GM12878 (cell line): ENCODE results near the gene PIF1. TPM values are rescaled to one million over a fixed set of nuclear protein-coding genes. Genes with fewer than 3 reads are reported as not detected.

Source experiments
- ATAC-seq: fragments of 200-7000 bp; cut with Tn5 transposase; 3 replicates; pipeline ENCODE4 v1.9.1; 2020; ENCODE audit warnings: mild to moderate bottlenecking, moderate library complexity
- BruUV-seq: library from RNA; stranded (reverse); fragments of 400-500 nt; replicated peaks from 2 replicates; lab custom pipeline; 2021; lab: Mats Ljungman, UMichigan
- CTCF ChIA-PET: fragments of 300-600 bp; sonication (Branson Sonifier 250); formaldehyde crosslinking; extraction: SDS; loops from one replicate; lab custom pipeline; 2021; ENCODE audit warnings: inconsistent platforms; lab: Yijun Ruan, JAX
- POLR2A ChIA-PET: fragments of 350-600 bp; formaldehyde crosslinking; extraction: SDS; loops from one replicate; lab custom pipeline; 2021; ENCODE audit warnings: inconsistent platforms; lab: Charles Lee
- RAD21 ChIA-PET: fragments of 300-600 bp; sonication (Branson Sonifier 250); formaldehyde crosslinking; loops from one replicate; lab custom pipeline; 2023; ENCODE audit warnings: antibody characterized with exemption; ENCODE audit not compliant: unreplicated experiment; lab: Charles Lee
- SMC1A ChIA-PET: fragments of 300-600 bp; sonication (Branson Sonifier 250); formaldehyde crosslinking; loops from one replicate; lab custom pipeline; 2023; ENCODE audit not compliant: unreplicated experiment, uncharacterized antibody; lab: Charles Lee
- DNase-seq: peaks from one replicate; pipeline ENCODE4 v3.0.0-alpha.2; 2011; ENCODE audit warnings: low read depth, low spot score
- FAIRE-seq: peaks from 3 replicates; lab custom pipeline; 2011; peaks lifted over from hg19 to GRCh38; lab: Jason Lieb, UNC
- H2AFZ ChIP-seq: 2 replicates; pipeline ENCODE4 v1.6.0; 2011; ENCODE audit warnings: low read depth, low read length, control low read depth; ENCODE audit not compliant: control insufficient read depth
- H3K27ac ChIP-seq: 2 replicates; pipeline ENCODE4 v1.5.1; 2011; ENCODE audit warnings: control low read depth; ENCODE audit not compliant: control insufficient read depth, insufficient read depth
- H3K27me3 ChIP-seq, 2 experiments: replicated peaks in 1 of 2; 2 replicates each; pipeline versions ENCODE4 v1.6.0 to v1.6.1; 2011; ENCODE audit warnings: low read length in 1 of 2; ENCODE audit not compliant: control insufficient read depth in 2 of 2, insufficient read depth in 2 of 2
- H3K36me3 ChIP-seq, 2 experiments: 2 replicates each; pipeline ENCODE4 v1.5.1; 2011; ENCODE audit warnings: low read length in 1 of 2; ENCODE audit not compliant: control insufficient read depth in 2 of 2, insufficient read depth in 2 of 2
- H3K4me1 ChIP-seq: 2 replicates; pipeline ENCODE4 v1.6.1; 2011; ENCODE audit warnings: mild to moderate bottlenecking, low read length, moderate library complexity, mixed read lengths; ENCODE audit not compliant: control insufficient read depth, insufficient read depth
- H3K4me2 ChIP-seq: 2 replicates; pipeline ENCODE4 v1.6.0; 2011; ENCODE audit warnings: control low read depth; ENCODE audit not compliant: control insufficient read depth, insufficient read depth
- H3K4me3 ChIP-seq: fragments of 200-600 bp; sonication (generic); 2 replicates; pipeline ENCODE4 v1.5.1; 2016
- H3K79me2 ChIP-seq: 2 replicates; pipeline ENCODE4 v1.6.0; 2011; ENCODE audit warnings: low read length; ENCODE audit not compliant: control insufficient read depth, insufficient read depth
- H3K9ac ChIP-seq: 2 replicates; pipeline ENCODE4 v1.8.0; 2011; ENCODE audit warnings: low read length, control low read depth, mixed read lengths; ENCODE audit not compliant: control insufficient read depth, insufficient read depth
- H3K9me3 ChIP-seq: replicated peaks from 3 replicates; pipeline ENCODE4 v1.5.1; 2011; ENCODE audit warnings: mild to moderate bottlenecking, low read length; ENCODE audit not compliant: control insufficient read depth, insufficient read depth
- H4K20me1 ChIP-seq: 2 replicates; pipeline ENCODE4 v1.6.0; 2011; ENCODE audit not compliant: control insufficient read depth, insufficient read depth
- CBX3 ChIP-seq: fragments of 200-600 bp; sonication (generic); IDR thresholded peaks from 2 replicates; pipeline ENCODE4 v1.6.1; 2016; ENCODE audit warnings: low read depth, borderline replicate concordance
- CBX5 ChIP-seq: sonication (generic); IDR thresholded peaks from 2 replicates; pipeline ENCODE4 v1.6.1; 2016; ENCODE audit warnings: low read depth, moderate library complexity, mild to moderate bottlenecking, inconsistent platforms
- NBN ChIP-seq: fragments of 450-650 bp; IDR thresholded peaks from 2 replicates; pipeline ENCODE4 v1.6.1; 2016
- NRF1 ChIP-seq: conservative IDR thresholded peaks from 2 replicates; pipeline ENCODE4 v1.6.1; 2011; ENCODE audit warnings: mild to moderate bottlenecking, low read depth, low read length, improper control_type of control experiment
- RAD21 ChIP-seq: IDR thresholded peaks from 2 replicates; pipeline ENCODE4 v1.6.1; 2011; ENCODE audit warnings: mild to moderate bottlenecking, low read depth, low read length, moderate library complexity; ENCODE audit not compliant: insufficient read depth
- SREBF1 ChIP-seq: IDR thresholded peaks from 2 replicates; pipeline ENCODE4 v1.6.1; 2012; ENCODE audit warnings: mild to moderate bottlenecking, low read length
- SUZ12 ChIP-seq: fragments of 200-600 bp; sonication (generic); IDR thresholded peaks from one replicate; pipeline ENCODE4 v1.6.1; 2018; ENCODE audit warnings: antibody characterized with exemption, mild to moderate bottlenecking; ENCODE audit not compliant: unreplicated experiment
- TAF1 ChIP-seq: IDR thresholded peaks from 2 replicates; pipeline ENCODE4 v1.6.1; 2011; ENCODE audit warnings: mild to moderate bottlenecking, low read depth, low read length, borderline replicate concordance
- WGBS: methylation state at CpG from one replicate; pipeline ENCODE4 v1.1.6; 2016; ENCODE audit warnings: low lambda C conversion rate; ENCODE audit not compliant: insufficient replicate concordance, insufficient coverage; ENCODE audit errors: missing lambda C conversion rate; 5-methylcytosine and 5-hydroxymethylcytosine counted together
- in situ Hi-C: fragments of 300-500 bp; cut with MboI; formaldehyde crosslinking; loops from 9 replicates; pipeline ENCODE4 v1.14.3; 2018; ENCODE audit warnings: mixed read lengths
- intact Hi-C: fragments of 100-400 bp; cut with micrococcal nuclease; formaldehyde crosslinking; loops from one replicate; pipeline ENCODE4 v1.14.2; 2022; ENCODE audit not compliant: unreplicated experiment
- polyA plus RNA-seq, 11 experiments: library from polyadenylated mRNA; depleted of rRNA in 4 of 11; unstranded in 6 of 11; stranded (reverse) in 5 of 11; fragments of >200 nt; fragmentation: Nextera tagmentation in 4 of 11; fragmentation: Illumina TruSeq in 1 of 11; extraction: Ambion mirVana in 4 of 11; extraction: Trizol in 1 of 11; gene quantifications; 1 replicate in 1 of 11; 2 replicates in 10 of 11; pipeline versions ENCODE4 v1.2.1 to v1.2.3, GENCODE V29; 2011 to 2016; ENCODE audit warnings: inconsistent platforms in 2 of 11, missing spikeins in 2 of 11, low read depth in 1 of 11
- total RNA-seq, 4 experiments: library from RNA; depleted of rRNA in 3 of 4; stranded (reverse); fragments of >200 nt in 3 of 4; fragmentation: Illumina TruSeq in 1 of 4; extraction: Trizol in 1 of 4; gene quantifications; 2 replicates each; pipeline versions ENCODE4 v1.2.1 to v1.2.3, GENCODE V29; 2013 to 2021
- TF ChIP-seq, protein P1 (sequence below): fragments of 150-350 bp; IDR thresholded peaks from 2 replicates; pipeline ENCODE4 v1.6.1; 2014; ENCODE audit warnings: mild to moderate bottlenecking, low read depth, low read length

PIF1 gene
- total and polyA plus RNA-seq, 10 of the 15 experiments (the other 5 are each of a cell fraction or from before 2014, with no cell fraction given) = 3.7 to 68.9 (median 31.1) TPM

GRCh38 chr15:64791401-64791800 lies 34.0 kb downstream of the PIF1 start:
- ChIA-PET CTCF (interaction anchor here (0.7 to 1.5 kb wide), 2 partner anchors 12 to 19 kb away, joined by 3 to 5 read pairs; no protein-coding TSS in a partner anchor), POLR2A (interaction anchor here (0.7 kb wide), 1 partner anchor 114 kb away, joined by 3 read pairs; no protein-coding TSS in a partner anchor), RAD21 (no interaction called here), SMC1A (interaction anchor here (0.6 to 1.4 kb wide), 3 partner anchors 11 to 681 kb away, joined by 3 read pairs; no protein-coding TSS in a partner anchor)
- no peak overlapping the region for H2AFZ ChIP-seq
- BruUV-seq = no TSS peak
- TF ChIP-seq NRF1 (no peak), NBN (no peak), SUZ12 (no peak), TAF1 (no peak), CBX5 (no peak), CBX3 (no peak), RAD21 (0 out of 2 replicates have a peak, but pooled peaks have one; percentile 13), SREBF1 (no peak)
- TF ChIP-seq, protein P1, sequence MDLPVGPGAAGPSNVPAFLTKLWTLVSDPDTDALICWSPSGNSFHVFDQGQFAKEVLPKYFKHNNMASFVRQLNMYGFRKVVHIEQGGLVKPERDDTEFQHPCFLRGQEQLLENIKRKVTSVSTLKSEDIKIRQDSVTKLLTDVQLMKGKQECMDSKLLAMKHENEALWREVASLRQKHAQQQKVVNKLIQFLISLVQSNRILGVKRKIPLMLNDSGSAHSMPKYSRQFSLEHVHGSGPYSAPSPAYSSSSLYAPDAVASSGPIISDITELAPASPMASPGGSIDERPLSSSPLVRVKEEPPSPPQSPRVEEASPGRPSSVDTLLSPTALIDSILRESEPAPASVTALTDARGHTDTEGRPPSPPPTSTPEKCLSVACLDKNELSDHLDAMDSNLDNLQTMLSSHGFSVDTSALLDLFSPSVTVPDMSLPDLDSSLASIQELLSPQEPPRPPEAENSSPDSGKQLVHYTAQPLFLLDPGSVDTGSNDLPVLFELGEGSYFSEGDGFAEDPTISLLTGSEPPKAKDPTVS = no peak
- no peaks in the 10 kb centered on the region for H4K20me1 ChIP-seq
- no peak overlapping the region for H3K4me3 ChIP-seq
- no peaks in the 10 kb centered on the region for H3K9me3 ChIP-seq
- WGBS = 10% methylated on average over 4 of the region's 4 CpGs
- in situ Hi-C loops (no loop called here), intact Hi-C loops (no loop called here)
- DNase-seq (no peak), FAIRE-seq (no peak), ATAC-seq (no peak)
- no peak overlapping the region for H3K27ac ChIP-seq
- no peaks in the 10 kb centered on the region for H3K36me3 ChIP-seq
- no peak overlapping the region for H3K4me2 ChIP-seq
- H3K27me3 ChIP-seq = no peaks in the 10 kb centered on the region
- no peak overlapping the region for H3K9ac ChIP-seq
- H3K79me2 ChIP-seq = no peaks in the 10 kb centered on the region
- H3K4me1 ChIP-seq = no peaks in the 10 kb centered on the region
